GM23248 (cell line): ENCODE measurements around the gene UST.

Experiments used
- EZH2 ChIP-seq: fragments of 200-600 bp; sonication (generic); IDR thresholded peaks from 2 replicates; pipeline ENCODE4 v1.6.1; 2018; ENCODE audit warnings: antibody characterized with exemption, mild to moderate bottlenecking; ENCODE audit not compliant: insufficient read depth, poor library complexity, severe bottlenecking
- EZH2phosphoT487 ChIP-seq: fragments of 200-600 bp; sonication (generic); IDR thresholded peaks from 2 replicates; pipeline ENCODE4 v1.6.1; 2018; ENCODE audit warnings: antibody characterized with exemption, moderate library complexity, mild to moderate bottlenecking, low read depth; ENCODE audit not compliant: insufficient read depth

DNA sequence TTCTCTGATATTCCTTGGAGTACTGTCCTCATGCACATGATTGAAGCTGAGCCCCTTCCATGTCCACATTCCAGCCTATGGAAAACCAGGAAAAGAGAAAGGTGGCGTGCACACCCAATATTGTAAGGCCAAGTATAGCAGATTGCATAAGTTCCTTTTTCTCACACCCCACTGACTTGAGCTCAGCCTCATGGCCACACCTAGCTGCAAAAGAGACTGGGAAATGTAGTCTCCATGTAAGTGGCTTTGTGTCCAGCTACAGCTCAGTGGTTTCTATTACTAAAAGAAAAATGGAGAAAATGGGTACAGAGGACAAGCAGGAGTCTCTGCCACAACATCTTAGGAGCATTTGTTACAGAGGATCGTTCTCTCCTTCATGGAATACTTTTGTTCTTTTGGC is 10.8 kb upstream of the UST start:
- TF ChIP-seq EZH2: no peak
- no peak for TF ChIP-seq EZH2phosphoT487
